Limb (tissue), 2 donors: ENCODE results near the gene EIF4G2.

Experiments
- DNase-seq, 2 donors: peaks; one replicate each; pipeline ENCODE4 v3.0.0-alpha.2; 2016; ENCODE audit errors: extremely low spot score in 2 of 2

The EIF4G2 gene

GRCh38 chr11:10777393-10777793 is 31.3 kb downstream of the EIF4G2 start:
- no peak for DNase-seq

DNA sequence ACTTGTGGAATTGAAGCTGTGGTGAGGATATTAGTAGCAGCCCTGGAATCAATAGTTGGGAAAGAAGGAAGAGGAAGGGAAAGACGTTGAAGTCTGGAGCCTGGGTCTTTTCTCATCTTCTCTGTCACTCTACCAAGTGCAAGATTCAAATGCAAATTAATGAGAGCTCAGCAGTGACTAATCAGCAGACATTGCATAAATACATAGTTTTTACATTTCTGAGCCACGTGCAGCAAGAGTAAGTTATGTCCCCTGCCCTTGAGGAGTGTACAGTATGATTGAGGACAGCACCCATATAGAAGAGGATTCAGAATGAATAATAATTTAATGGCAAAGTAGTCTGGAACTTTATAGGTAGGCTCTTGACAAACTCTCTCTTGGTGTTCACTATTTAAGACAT is 33.9 kb downstream of the EIF4G2 start:
- DNase-seq: no peak

GRCh38 chr11:10771457-10771856 is 37.3 kb downstream of the EIF4G2 start:
- DNase-seq: no peak

- DNase-seq: peak; percentile 40 to 60
These were observed 38.0 kb downstream of the EIF4G2 start for GRCh38 chr11:10770626-10771254.

DNA sequence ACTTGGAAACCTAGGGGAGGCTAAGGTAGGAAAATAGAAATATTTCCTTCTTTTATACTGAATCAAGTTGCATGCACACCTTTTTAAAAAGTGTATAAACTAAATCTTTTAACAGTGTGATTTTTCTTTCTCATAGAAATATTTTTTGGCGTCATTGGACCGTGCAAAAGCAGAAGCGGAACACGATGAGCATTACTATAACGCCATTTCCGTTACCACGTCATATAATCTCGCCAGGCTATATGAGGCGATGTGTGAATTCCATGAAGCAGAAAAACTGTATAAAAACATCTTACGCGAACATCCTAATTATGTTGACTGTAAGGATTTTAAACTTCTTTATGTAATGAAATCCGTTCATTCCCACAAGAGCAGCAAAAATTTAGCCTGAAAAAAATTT is 44.3 kb downstream of the EIF4G2 start:
- no peak for DNase-seq

DNA sequence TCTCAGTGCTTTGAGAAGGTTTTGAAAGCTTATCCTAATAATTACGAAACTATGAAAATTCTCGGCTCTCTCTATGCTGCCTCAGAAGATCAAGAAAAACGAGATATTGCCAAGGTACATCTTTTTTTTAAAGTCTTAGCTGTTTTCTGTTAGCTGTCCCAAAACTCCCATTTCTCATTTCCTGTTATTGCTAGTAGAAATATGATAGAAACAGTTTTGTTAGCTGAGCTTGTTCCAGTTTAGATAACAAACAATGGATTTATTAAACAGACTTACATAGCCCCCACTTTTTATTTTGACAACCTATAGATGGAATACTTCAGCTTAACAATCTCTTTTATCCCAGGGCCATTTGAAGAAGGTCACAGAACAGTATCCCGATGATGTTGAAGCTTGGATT is 45.0 kb downstream of the EIF4G2 start:
- no peak for DNase-seq

- no peak for DNase-seq
These were observed 45.8 kb downstream of the EIF4G2 start for GRCh38 chr11:10762913-10763421.

GRCh38 chr11:10762185-10762584 is 46.5 kb downstream of the EIF4G2 start:
- no peak for DNase-seq

DNA sequence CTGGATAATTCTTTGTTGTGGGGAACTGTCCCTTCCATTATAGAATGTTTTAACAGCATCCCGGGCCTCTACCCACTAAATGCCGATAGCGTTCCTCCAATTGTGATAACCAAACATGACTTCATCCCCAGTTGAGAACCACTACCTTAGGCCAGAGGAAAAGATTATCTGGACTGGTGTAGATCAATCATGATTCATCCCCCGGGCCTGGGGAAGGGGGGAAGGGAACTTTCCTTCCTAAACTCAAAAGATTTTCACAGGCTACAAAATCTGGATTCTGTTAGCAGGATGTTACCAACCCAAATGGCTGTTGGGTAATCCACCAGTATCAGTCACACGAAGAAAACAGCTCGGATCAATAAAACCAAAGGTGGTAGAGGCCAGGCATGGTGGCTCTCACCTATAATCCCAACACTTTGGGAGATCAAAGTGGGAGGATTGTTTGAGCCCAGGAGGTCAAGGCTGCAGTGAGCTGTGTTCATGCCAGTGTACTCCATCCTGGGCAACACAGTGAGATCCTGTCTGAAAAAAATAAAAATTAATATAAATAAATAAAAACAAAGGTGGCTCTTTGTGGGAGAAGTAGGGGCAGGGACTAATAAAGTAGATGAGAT is 47.5 kb downstream of the EIF4G2 start:
- DNase-seq: no peak

GRCh38 chr11:10758957-10759356 is 49.8 kb downstream of the EIF4G2 start:
- no peak for DNase-seq

DNA sequence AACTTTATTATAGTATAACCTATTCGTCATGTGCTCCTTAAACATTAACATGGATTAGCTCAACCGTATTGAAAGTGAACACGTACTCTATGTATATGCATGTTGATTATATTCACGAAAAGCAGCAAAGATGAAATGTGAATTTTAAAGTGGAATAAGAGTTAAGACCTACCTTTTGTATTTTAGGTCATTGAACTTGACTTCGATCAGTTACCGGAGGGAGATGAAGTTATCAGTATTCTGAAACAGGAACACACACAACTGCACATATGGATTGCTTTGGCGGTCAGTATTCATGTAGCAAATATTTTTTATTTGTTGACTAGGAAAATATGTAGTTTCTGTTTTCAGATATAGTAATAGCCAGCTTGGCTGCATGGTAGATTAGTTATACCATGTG is 56.2 kb downstream of the EIF4G2 start:
- DNase-seq: no peak

GRCh38 chr11:10752061-10752460 is 56.7 kb downstream of the EIF4G2 start:
- no peak for DNase-seq

- no peak for DNase-seq
These were observed 57.2 kb downstream of the EIF4G2 start for GRCh38 chr11:10751581-10751940.

DNA sequence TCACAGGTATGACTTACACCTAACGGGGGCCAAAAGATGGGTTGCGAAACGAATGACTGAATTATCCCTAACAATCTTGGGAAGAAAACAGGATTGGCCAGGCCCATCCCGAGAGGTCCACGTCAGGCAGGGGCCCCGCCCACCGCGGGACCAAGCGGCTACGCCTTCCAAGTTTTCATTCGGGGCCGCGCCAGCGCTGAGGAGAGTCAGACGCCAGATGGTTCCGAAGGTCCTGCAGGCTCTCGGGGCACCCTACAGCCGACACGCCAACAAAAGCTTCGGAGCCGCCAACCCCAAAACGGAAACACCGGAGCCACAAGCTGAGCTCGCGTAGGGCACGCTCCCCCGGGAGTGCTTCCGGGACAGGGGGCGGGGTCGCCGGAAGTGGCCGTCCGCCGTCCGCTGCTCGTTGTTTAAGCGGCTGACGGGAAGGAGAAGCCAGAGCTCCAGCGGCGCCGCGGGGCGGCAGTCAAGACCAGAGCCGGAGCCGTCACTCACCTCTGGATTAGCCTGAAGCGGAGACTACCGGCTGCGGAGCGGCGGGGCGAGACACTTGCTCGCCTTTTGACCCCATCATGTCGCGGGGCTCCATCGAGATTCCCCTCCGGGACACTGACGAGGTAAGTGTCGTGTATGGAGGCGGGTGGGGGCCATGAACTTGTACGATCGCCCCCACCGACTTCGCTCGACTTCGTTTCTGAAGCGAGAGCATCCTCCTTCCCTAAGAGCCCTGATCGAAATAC is 57.7 kb downstream of the EIF4G2 start, which contains the start of gene CTR9:
Gene CTR9, plus strand, starts transcription at position 409 of the 743 bp plus-strand sequence. Its CDS starts 167 bp downstream, at position 576.
- DNase-seq: peak; percentile 92 to 96

DNA sequence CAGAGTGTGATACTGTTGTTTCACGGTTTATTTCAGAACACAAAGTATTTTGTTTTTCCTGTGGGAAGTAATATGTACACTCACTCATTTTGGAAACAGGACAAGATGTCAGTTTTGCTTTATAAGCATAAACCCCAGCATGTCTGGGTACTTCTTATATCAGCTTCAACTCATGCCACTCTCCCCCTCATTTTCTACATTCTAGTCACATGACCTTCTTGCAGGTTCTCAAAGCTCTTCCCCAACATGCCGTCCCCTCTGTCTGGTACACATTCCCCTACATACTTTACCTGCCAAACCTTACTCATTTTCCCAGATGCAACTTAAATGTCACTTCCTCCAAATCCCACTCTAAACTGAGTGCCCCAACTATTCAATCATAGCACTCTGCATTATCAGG is 59.2 kb downstream of the EIF4G2 start:
- DNase-seq: no peak

- no peak for DNase-seq
These were observed 61.0 kb downstream of the EIF4G2 start for GRCh38 chr11:10747733-10748132.
